Measurements from ENCODE around the gene FPR2. TPM values are rescaled to one million over a fixed set of nuclear protein-coding genes. Genes with fewer than 3 reads are reported as not detected.

The FPR2 gene
- polyA plus RNA-seq, 1 donor from 2014 or later: not detected

- Histone ChIP-seq H3K79me2 (replicated peaks; ENCODE audit: insufficient read depth, low read length) (no peaks in the 10 kb centered on the region), H3K9ac (ENCODE audit: low read length) (no peak overlapping the region), H3K27ac (ENCODE audit: low read length) (no peak overlapping the region), H3K9me2 (ENCODE audit: insufficient read depth, low read length) (no peaks in the 10 kb centered on the region), H2AFZ (ENCODE audit: low read depth, low read length) (no peak overlapping the region), H3K36me3 (ENCODE audit: insufficient read depth, low read length) (no peaks in the 10 kb centered on the region), H3K9me3 (ENCODE audit: low read length) (no peaks in the 10 kb centered on the region), H3F3A (ENCODE audit: insufficient read depth, low read length, poor library complexity, severe bottlenecking) (no peaks in the 10 kb centered on the region), H4K20me1 (ENCODE audit: insufficient read depth) (no peaks in the 10 kb centered on the region), H3K27me3 (ENCODE audit: insufficient read depth, low read depth, low read length) (peaks cover 8% of the 10 kb centered on the region), H3K4me3 (ENCODE audit: low read length) (no peak overlapping the region), H3K4me2 (ENCODE audit: low read length) (no peak overlapping the region)
- TF ChIP-seq REST (IDR thresholded peaks at IDR 0.05; ENCODE audit: borderline replicate concordance): no peak
- TF ChIP-seq TAF1 (IDR thresholded peaks at IDR 0.05; ENCODE audit: low read depth): no peak
- TF ChIP-seq POLR2AphosphoS5 (IDR thresholded peaks at IDR 0.05): no peak
- TF ChIP-seq CTCF (IDR thresholded peaks at IDR 0.05; ENCODE audit: poor library complexity, severe bottlenecking): no peak
- no peak for TF ChIP-seq EP300 (conservative IDR thresholded peaks at IDR 0.05; ENCODE audit: poor library complexity, severe bottlenecking)
- no peak for TF ChIP-seq MXI1 (conservative IDR thresholded peaks at IDR 0.05; ENCODE audit: poor library complexity, severe bottlenecking)
- no peak for TF ChIP-seq RAD21 (conservative IDR thresholded peaks at IDR 0.05)
- TF ChIP-seq EZH2 (IDR thresholded peaks at IDR 0.05; ENCODE audit: borderline replicate concordance, insufficient read depth, low read length, poor library complexity, severe bottlenecking): no peak
- TF ChIP-seq SMC3 (conservative IDR thresholded peaks at IDR 0.05; ENCODE audit: poor library complexity): no peak
These were observed 21.0 kb downstream of the FPR2 start for GRCh38 chr19:51781999-51782398.

- no peaks in the 10 kb centered on the region for H3K9me2 ChIP-seq (ENCODE audit: insufficient read depth, low read length)
- no peak overlapping the region for H3K9ac ChIP-seq (ENCODE audit: low read length)
- H3K4me2 ChIP-seq (ENCODE audit: low read length): no peak overlapping the region
- no peak overlapping the region for H3K4me3 ChIP-seq (ENCODE audit: low read length)
- peaks cover 8% of the 10 kb centered on the region for H3K27me3 ChIP-seq (ENCODE audit: insufficient read depth, low read depth, low read length)
- no peak overlapping the region for H2AFZ ChIP-seq (ENCODE audit: low read depth, low read length)
- H4K20me1 ChIP-seq (ENCODE audit: insufficient read depth): no peaks in the 10 kb centered on the region
- no peaks in the 10 kb centered on the region for H3K9me3 ChIP-seq (ENCODE audit: low read length)
- TF ChIP-seq REST (IDR thresholded peaks at IDR 0.05; ENCODE audit: borderline replicate concordance): no peak
- TF ChIP-seq MXI1 (conservative IDR thresholded peaks at IDR 0.05; ENCODE audit: poor library complexity, severe bottlenecking): no peak
- TF ChIP-seq POLR2AphosphoS5 (IDR thresholded peaks at IDR 0.05): no peak
- TF ChIP-seq EP300 (conservative IDR thresholded peaks at IDR 0.05; ENCODE audit: poor library complexity, severe bottlenecking): no peak
- no peak for TF ChIP-seq TAF1 (IDR thresholded peaks at IDR 0.05; ENCODE audit: low read depth)
- TF ChIP-seq CTCF (IDR thresholded peaks at IDR 0.05; ENCODE audit: poor library complexity, severe bottlenecking): peak; percentile 47
- no peak for TF ChIP-seq EZH2 (IDR thresholded peaks at IDR 0.05; ENCODE audit: borderline replicate concordance, insufficient read depth, low read length, poor library complexity, severe bottlenecking)
- TF ChIP-seq RAD21 (conservative IDR thresholded peaks at IDR 0.05): peak; percentile 41
- no peak overlapping the region for H3K27ac ChIP-seq (ENCODE audit: low read length)
- H3K79me2 ChIP-seq (replicated peaks; ENCODE audit: insufficient read depth, low read length): no peaks in the 10 kb centered on the region
- H3K36me3 ChIP-seq (ENCODE audit: insufficient read depth, low read length): no peaks in the 10 kb centered on the region
- no peaks in the 10 kb centered on the region for H3F3A ChIP-seq (ENCODE audit: insufficient read depth, low read length, poor library complexity, severe bottlenecking)
These were observed 22.4 kb downstream of the FPR2 start for GRCh38 chr19:51783372-51783771.
